ENCODE data around the gene PPFIBP1. TPM values are rescaled to one million over a fixed set of nuclear protein-coding genes. Genes with fewer than 3 reads are reported as not detected.

The PPFIBP1 gene
- polyA plus RNA-seq, 1 donor (not counting 4 experiments of a cell fraction or from before 2014, with no cell fraction given) = 83.5 TPM

- no peak for FAIRE-seq
- H3K9me3 ChIP-seq (ENCODE audit: control insufficient read depth, low read depth, low read length) = no peaks in the 10 kb centered on the region
- H3K36me3 ChIP-seq (ENCODE audit: control insufficient read depth in 2 of 2, extremely low read depth in 1 of 2, insufficient read depth in 2 of 2, low read length in 2 of 2) = no peaks in the 10 kb centered on the region
- H3K4me1 ChIP-seq (ENCODE audit: control insufficient read depth, extremely low read depth, insufficient read depth, low read length) = peaks cover 19% of the 10 kb centered on the region
- no peaks in the 10 kb centered on the region for H3K9me1 ChIP-seq (ENCODE audit: control insufficient read depth, extremely low read depth, insufficient read depth, low read length)
- no peak overlapping the region for H2AFZ ChIP-seq (ENCODE audit: control insufficient read depth, low read length)
- TF ChIP-seq CTCF (optimal IDR thresholded peaks at IDR 0.05 in 1 of 3, IDR thresholded peaks at IDR 0.05 in 1 of 3, conservative IDR thresholded peaks at IDR 0.05 in 1 of 3; ENCODE audit: extremely low read depth in 1 of 3, insufficient read depth in 2 of 3, low read length in 3 of 3) (no peak), EZH2 (IDR thresholded peaks at IDR 0.05; ENCODE audit: low read length) (no peak)
- H4K20me1 ChIP-seq (ENCODE audit: control insufficient read depth, extremely low read depth, insufficient read depth, low read length) = no peaks in the 10 kb centered on the region
- H3K27ac ChIP-seq (ENCODE audit: control insufficient read depth, insufficient read depth, low read length) = no peak overlapping the region
- H3K9ac ChIP-seq (ENCODE audit: control insufficient read depth, extremely low read depth, insufficient read depth, low read length) = no peak overlapping the region
- no peaks in the 10 kb centered on the region for H3K27me3 ChIP-seq (ENCODE audit: control insufficient read depth, extremely low read depth, insufficient read depth, low read length)
- dilution Hi-C loops (cut with MboI; ENCODE audit: extremely low pct_ligation_motif_present, low sequenced_read_pairs) = no loop called here
- no peak for DNase-seq (ENCODE audit: low read depth, low spot score)
- no peaks in the 10 kb centered on the region for H3K79me2 ChIP-seq (ENCODE audit: control insufficient read depth, insufficient read depth, low read length)
- H3K4me3 ChIP-seq (ENCODE audit: control insufficient read depth in 2 of 3, extremely low read depth in 1 of 3, insufficient read depth in 2 of 3, low read depth in 1 of 3, low read length in 3 of 3) = no peak overlapping the region
- H3K4me2 ChIP-seq (ENCODE audit: control insufficient read depth, extremely low read depth, insufficient read depth, low read depth, low read length) = no peak overlapping the region
Observed at GRCh38 chr12:27705263-27705662, 181.3 kb downstream of the PPFIBP1 start.

- no peak for FAIRE-seq
Observed at GRCh38 chr12:27707216-27707615, 183.2 kb downstream of the PPFIBP1 start.

More at GRCh38 chr12:27707216-27707615, 183.2 kb downstream of the PPFIBP1 start:
- dilution Hi-C loops (cut with MboI; ENCODE audit: extremely low pct_ligation_motif_present, low sequenced_read_pairs) = no loop called here
- Histone ChIP-seq H3K27me3 (ENCODE audit: control insufficient read depth, extremely low read depth, insufficient read depth, low read length) (no peaks in the 10 kb centered on the region), H3K4me1 (ENCODE audit: control insufficient read depth, extremely low read depth, insufficient read depth, low read length) (peaks cover 26% of the 10 kb centered on the region), H3K27ac (ENCODE audit: control insufficient read depth, insufficient read depth, low read length) (no peak overlapping the region), H3K4me3 (ENCODE audit: control insufficient read depth in 2 of 3, extremely low read depth in 1 of 3, insufficient read depth in 2 of 3, low read depth in 1 of 3, low read length in 3 of 3) (no peak overlapping the region), H3K9ac (ENCODE audit: control insufficient read depth, extremely low read depth, insufficient read depth, low read length) (no peak overlapping the region), H3K9me1 (ENCODE audit: control insufficient read depth, extremely low read depth, insufficient read depth, low read length) (no peaks in the 10 kb centered on the region), H3K79me2 (ENCODE audit: control insufficient read depth, insufficient read depth, low read length) (peaks cover 16% of the 10 kb centered on the region), H3K9me3 (ENCODE audit: control insufficient read depth, low read depth, low read length) (no peaks in the 10 kb centered on the region), H4K20me1 (ENCODE audit: control insufficient read depth, extremely low read depth, insufficient read depth, low read length) (no peaks in the 10 kb centered on the region), H2AFZ (ENCODE audit: control insufficient read depth, low read length) (no peak overlapping the region), H3K4me2 (ENCODE audit: control insufficient read depth, extremely low read depth, insufficient read depth, low read depth, low read length) (peak overlapping the region; percentile 45), H3K36me3 (ENCODE audit: control insufficient read depth in 2 of 2, extremely low read depth in 1 of 2, insufficient read depth in 2 of 2, low read length in 2 of 2) (no peaks in the 10 kb centered on the region)
- no peak for DNase-seq (ENCODE audit: low read depth, low spot score)
- TF ChIP-seq EZH2 (IDR thresholded peaks at IDR 0.05; ENCODE audit: low read length) (no peak), CTCF (optimal IDR thresholded peaks at IDR 0.05 in 1 of 3, IDR thresholded peaks at IDR 0.05 in 1 of 3, conservative IDR thresholded peaks at IDR 0.05 in 1 of 3; ENCODE audit: extremely low read depth in 1 of 3, insufficient read depth in 2 of 3, low read length in 3 of 3) (no peak)
